Pons (tissue), 1 donor: ENCODE results near the gene TRIP6.
"Not testable (repeated sequence)": the region's sequence is repeated elsewhere in the genome, so short reads cannot be mapped to it uniquely, and the experiment has no call there.

Experiments used
- DNase-seq: peaks from one replicate; pipeline ENCODE4 v3.0.0-alpha.2; 2016; ENCODE audit warnings: low spot score

TRIP6 gene

DNA sequence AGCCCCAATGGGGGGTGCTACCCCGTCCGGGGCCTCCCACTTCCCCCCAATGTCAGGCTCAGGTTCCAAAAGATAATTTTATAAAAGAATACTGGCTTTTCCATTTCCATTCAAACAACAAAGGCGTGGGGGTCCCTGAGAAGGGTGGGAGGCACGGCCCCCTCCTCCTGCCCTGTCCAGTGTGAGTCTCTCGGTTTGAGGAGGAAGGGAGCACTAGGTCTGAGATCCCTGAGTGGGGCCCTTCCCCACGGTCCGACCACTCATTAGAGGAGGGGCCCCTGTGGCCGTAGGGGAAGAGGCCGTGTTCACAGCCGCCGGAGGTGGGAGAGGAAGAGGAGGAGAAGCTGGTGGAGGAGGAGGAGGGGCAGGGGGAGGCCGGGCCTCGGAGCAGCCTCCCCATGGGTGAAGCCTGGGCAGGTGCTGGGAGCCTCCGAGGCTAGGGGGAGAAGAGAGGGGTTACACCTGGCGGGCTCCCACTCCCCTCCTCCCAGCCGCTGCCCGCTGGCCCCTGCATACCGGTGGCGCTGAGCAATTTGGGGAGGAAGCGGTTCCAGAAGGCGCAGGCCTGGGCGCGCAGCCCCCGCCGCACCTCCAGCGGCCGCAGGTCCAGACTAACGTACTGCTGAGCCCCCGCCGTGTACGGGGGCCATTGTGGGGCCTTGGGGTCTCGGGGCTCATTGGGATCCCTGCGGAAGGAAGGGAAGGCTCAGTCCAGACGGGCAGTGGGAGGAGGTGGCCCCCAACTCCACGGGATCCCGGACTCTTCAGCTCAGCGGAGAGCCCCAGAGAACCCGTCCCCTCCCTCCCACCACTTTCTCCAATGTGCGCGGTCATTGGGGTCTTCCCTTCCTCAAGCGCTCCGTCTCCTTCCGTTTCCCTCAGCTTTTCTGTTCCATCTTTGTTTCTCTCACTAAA lies 23.7 kb downstream of the TRIP6 start:
- DNase-seq = no peak

- DNase-seq = no peak
Measured at GRCh38 chr7:100891568-100892247, 24.5 kb downstream of the TRIP6 start.

- DNase-seq = no peak
Measured at GRCh38 chr7:100892364-100893317, 25.5 kb downstream of the TRIP6 start.

GRCh38 chr7:100893318-100893895 lies 26.2 kb downstream of the TRIP6 start:
- no peak for DNase-seq

- no peak for DNase-seq
Measured at GRCh38 chr7:100893910-100894721, 26.9 kb downstream of the TRIP6 start.

DNA sequence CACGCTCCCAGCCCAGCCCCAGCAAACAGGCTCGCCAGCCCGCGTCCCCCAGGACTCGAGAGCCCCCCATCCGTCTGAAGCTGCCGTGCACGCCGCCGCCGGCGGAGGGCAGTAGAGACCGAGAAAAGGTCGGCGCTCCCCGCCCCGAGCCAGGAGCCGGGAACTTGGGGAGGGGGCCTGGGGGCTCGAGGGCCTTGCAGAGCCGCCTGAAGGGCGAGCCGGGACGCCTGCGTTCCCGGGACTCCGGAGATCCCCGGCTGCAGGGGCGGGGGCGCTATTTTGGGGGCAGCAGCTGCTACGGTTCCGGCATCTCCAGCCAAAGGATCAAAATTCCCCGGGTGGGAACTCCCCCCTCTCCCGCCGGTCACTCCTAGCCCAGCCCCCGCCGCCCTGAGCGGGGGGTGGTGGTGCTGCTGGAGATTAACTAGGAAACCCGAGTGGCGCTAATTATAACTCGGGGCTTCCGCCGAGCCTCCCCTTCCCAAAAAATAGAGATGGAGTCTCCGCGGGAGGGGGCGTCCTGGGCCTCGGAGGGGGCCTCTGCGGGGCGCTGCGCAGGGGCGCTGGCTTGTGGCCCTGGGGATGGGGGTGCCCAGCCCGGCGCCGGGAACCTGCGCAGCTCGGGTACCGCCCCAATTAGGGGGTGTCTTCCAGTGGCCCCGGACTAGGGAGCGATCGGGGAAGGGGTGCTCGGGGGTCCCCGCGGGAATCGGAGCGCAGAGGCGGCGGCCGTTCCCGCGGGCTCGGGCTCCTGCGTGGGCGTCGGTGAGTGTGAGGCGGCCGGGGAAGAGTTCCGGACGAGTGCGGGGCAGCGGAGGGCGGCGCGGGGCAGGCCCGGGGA lies 27.9 kb downstream of the TRIP6 start:
- no peak for DNase-seq

DNA sequence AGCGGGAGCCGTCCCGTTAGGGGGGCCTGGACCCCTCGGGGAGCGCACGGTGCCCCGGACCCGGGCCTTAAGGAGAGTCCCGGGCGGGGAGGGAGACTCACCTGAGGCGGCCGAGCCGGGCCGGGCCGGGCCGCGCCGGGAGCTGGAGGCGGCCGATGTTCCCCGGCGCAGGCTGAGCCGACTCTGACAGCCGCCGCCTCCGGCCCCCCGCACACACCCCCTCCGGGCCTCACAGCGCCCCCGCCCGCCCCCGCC lies 28.4 kb downstream of the TRIP6 start, which contains the start of gene ACHE:
ACHE (minus strand) TSS at position 188 of the 255 bp plus-strand sequence. CDS start 1,656 bp downstream, outside the sequence.
- no peak for DNase-seq

GRCh38 chr7:100895956-100896731 lies 29.0 kb downstream of the TRIP6 start:
- DNase-seq = no peak

GRCh38 chr7:100896732-100897608 lies 29.8 kb downstream of the TRIP6 start:
- DNase-seq = no peak

DNA sequence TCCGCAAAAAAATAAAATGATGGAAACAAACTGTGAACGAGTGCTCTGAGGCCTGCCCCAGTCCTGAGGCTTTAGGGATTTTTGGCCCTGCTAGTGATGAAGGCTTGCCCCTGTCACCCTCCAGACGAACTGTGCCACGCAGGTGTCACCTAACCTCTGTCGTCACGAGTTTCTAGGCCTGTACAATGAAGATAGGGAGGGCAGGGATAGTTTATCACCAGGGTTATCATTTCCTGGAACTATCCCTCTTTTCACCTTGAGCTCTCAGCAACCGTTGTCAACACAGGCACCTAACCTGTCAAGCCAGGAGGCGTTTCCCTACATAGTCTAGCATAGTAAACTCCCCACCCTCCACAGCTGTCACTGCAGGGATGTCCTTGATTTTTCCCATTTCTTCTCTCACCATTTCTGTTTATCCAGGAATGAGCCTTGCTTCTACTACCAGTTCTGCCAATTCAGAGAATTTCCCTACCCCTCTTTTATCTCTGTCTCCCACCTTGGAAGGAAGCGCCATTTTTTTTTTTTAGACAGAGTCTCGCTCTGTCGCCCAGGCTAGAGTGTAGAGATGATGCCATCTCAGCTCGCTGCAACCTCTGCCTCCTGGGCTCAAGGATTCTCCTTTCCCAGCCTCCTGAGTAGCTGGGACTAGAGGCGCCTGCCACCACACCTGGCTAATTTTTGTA lies 30.7 kb downstream of the TRIP6 start:
- no peak for DNase-seq

- DNase-seq = no peak
Measured at GRCh38 chr7:100899432-100899831, 32.2 kb downstream of the TRIP6 start.

DNA sequence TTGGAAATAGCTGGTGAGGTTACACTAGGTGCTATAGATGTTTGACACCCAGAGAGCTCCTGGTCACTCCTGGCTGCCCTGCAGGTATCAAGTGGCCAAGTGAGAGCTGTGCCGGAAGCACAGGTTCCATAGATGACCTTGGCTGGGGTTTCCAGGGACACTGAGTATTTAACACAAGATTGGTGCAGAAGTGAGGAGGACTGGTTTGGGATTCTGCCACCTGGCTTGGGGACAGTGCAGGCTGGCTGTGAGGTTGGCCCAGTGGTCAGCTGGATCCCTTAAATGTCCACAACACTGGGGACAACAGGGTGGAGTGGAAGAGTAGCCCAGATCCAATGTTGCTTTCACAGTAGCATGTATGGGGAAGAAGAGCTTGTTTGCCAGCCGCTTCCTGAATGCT lies 33.8 kb downstream of the TRIP6 start:
- no peak for DNase-seq

GRCh38 chr7:100901921-100902332 lies 34.7 kb downstream of the TRIP6 start:
- DNase-seq = no peak

DNA sequence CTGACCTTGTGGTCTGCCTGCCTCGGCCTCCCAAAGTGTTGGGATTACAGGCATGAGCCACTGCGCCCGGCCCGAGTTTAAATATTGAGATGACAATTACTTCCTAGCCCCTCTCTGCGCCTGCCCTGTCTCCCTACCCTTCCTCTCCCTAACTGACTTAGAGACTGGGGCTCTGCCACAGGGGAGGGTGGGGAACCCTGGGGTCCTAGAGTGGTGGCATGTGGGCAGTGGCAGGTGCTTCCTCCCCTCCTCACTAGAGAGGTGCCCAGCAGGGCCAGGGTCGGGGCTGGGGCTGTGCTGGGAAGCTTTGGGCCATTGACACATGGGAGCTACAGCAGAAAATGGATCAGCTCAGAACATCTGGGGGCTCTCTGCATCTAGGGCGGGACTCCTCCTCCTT lies 35.5 kb downstream of the TRIP6 start:
- DNase-seq = no peak

DNA sequence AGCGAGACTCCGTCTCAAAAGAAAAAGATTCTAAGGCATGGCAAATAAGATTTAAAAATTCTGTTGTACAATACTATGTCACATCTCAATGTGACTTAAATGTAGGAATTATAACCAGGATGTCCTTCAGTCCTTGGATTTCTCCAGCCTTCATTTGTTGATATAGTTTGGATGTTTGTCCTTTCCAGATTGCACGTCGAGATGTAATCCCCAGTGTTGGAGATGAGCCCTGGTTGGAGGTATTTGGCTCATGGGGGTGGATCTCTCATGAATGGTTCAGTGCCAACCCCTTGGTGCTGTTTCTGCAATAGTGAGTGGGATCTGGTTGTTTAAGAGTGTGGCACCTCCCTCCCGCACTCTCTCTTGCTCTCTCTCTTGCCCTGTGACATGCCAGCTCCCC lies 41.3 kb downstream of the TRIP6 start:
- DNase-seq = no peak

DNA sequence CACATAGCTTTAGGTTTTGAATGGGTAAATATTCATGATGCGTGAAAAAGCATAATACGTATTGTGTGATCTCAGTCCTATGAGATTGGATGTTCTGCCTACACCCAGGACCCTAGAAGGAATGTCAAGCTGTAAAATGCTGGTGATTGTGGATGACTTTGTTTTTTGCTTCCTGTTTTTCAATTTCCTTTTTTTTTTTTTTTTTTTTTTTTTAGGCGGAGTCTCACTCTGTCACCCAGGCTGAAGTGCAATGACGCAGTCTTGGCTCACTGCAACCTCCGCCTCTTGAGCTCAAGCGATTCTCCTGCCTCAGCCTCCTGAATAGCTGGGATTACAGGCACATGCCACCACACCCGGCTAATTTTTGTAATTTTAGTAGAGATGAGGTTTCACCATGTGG lies 43.3 kb downstream of the TRIP6 start:
- not testable (repeated sequence) for DNase-seq

DNA sequence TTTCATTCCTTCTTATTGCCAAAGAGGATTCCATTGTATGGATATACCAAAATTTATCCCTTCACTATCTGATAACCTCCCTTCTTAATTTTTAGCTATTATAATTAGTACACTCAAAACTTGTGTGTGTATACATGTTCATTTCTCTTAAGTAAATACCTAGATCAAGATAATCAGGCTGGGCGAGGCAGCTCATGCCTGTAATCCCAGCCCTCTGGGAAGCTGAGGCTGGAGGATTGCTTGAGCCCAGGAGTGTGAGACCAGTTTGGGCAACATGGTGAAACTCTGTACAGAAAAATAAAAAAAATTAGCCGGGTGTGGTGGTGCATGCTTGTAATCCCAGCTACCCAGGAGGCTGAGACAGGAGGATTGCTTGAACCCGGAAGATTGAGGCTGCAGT lies 44.3 kb downstream of the TRIP6 start:
- DNase-seq = no peak
